OCI-LY7 (cell line): ENCODE data around the gene LCAT. TPM values are rescaled to one million over a fixed set of nuclear protein-coding genes. Genes with fewer than 3 reads are reported as not detected.

Source experiments
- BruUV-seq: library from RNA; stranded (reverse); fragments of 400-500 nt; replicated peaks from 2 replicates; lab custom pipeline; 2021; lab: Mats Ljungman, UMichigan
- CTCF ChIA-PET: fragments of 300-600 bp; sonication (Branson Sonifier 250); formaldehyde crosslinking; loops from one replicate; lab custom pipeline; 2022; ENCODE audit warnings: antibody characterized with exemption; ENCODE audit not compliant: unreplicated experiment; lab: Charles Lee
- POLR2A ChIA-PET: fragments of 300-600 bp; sonication (Branson Sonifier 250); formaldehyde crosslinking; loops from one replicate; lab custom pipeline; 2022; ENCODE audit warnings: antibody characterized with exemption; lab: Charles Lee
- DNase-seq: peaks from one replicate; pipeline ENCODE4 v3.0.0-alpha.2; 2015; ENCODE audit warnings: low spot score
- H2AFZ ChIP-seq: fragments of 200-600 bp; sonication (generic), shearing (Covaris generic); 2 replicates; pipeline ENCODE4 v1.6.1; 2014; ENCODE audit warnings: mild to moderate bottlenecking, antibody characterized with exemption, low read length, moderate library complexity
- H3K27ac ChIP-seq: fragments of 200-600 bp; sonication (generic); 2 replicates; pipeline ENCODE4 v1.5.1; 2014; ENCODE audit warnings: mixed run types, low read depth, mild to moderate bottlenecking, moderate library complexity, low read length, inconsistent platforms; ENCODE audit not compliant: poor library complexity, severe bottlenecking
- H3K36me3 ChIP-seq: fragments of 200-600 bp; sonication (generic); 2 replicates; pipeline ENCODE4 v1.6.1; 2014; ENCODE audit warnings: mild to moderate bottlenecking, antibody characterized with exemption, low read length, moderate library complexity, mixed read lengths; ENCODE audit not compliant: insufficient read depth
- H3K4me1 ChIP-seq: fragments of 200-600 bp; sonication (generic); 2 replicates; pipeline ENCODE4 v1.5.1; 2014; ENCODE audit warnings: mild to moderate bottlenecking, low read length; ENCODE audit not compliant: insufficient read depth, poor library complexity, severe bottlenecking
- H3K4me2 ChIP-seq: fragments of 200-600 bp; sonication (generic); 2 replicates; pipeline ENCODE4 v1.6.1; 2014; ENCODE audit warnings: mild to moderate bottlenecking, low read length
- H3K4me3 ChIP-seq: fragments of 200-600 bp; sonication (generic); 2 replicates; pipeline ENCODE4 v1.5.1; 2014; ENCODE audit warnings: mild to moderate bottlenecking, low read depth, low read length; ENCODE audit not compliant: poor library complexity, severe bottlenecking
- H3K79me2 ChIP-seq: fragments of 200-600 bp; sonication (generic); 2 replicates; pipeline ENCODE4 v1.6.1; 2016; ENCODE audit warnings: low read depth, mild to moderate bottlenecking, low read length, moderate library complexity, mixed read lengths; ENCODE audit not compliant: insufficient read depth
- H3K9me2 ChIP-seq: fragments of 200-600 bp; sonication (generic); 2 replicates; pipeline ENCODE4 v1.6.1; 2016; ENCODE audit warnings: mild to moderate bottlenecking, low read length, mixed read lengths; ENCODE audit not compliant: insufficient read depth
- H3K9me3 ChIP-seq: fragments of 200-600 bp; sonication (generic); 2 replicates; pipeline ENCODE4 v1.6.1; 2014; ENCODE audit warnings: mild to moderate bottlenecking, mixed run types, low read length, mixed read lengths
- H4K20me1 ChIP-seq: fragments of 200-600 bp; sonication (generic); 2 replicates; pipeline ENCODE4 v1.6.1; 2014; ENCODE audit warnings: mild to moderate bottlenecking, antibody characterized with exemption, low read length, moderate library complexity, mixed read lengths; ENCODE audit not compliant: insufficient read depth
- CTCF ChIP-seq: fragments of 200-600 bp; sonication (generic); conservative IDR thresholded peaks from 2 replicates; pipeline ENCODE4 v1.5.1; 2014; ENCODE audit warnings: mild to moderate bottlenecking, antibody characterized with exemption, low read length, moderate library complexity, mixed read lengths
- EZH2phosphoT487 ChIP-seq: fragments of 200-600 bp; sonication (generic); IDR thresholded peaks from 2 replicates; pipeline ENCODE4 v1.6.1; 2018; ENCODE audit warnings: low read depth, borderline replicate concordance, mild to moderate bottlenecking, mixed run types, antibody characterized with exemption, low read length, moderate library complexity, mixed read lengths
- intact Hi-C: fragments of 100-400 bp; cut with micrococcal nuclease; formaldehyde crosslinking; loops from one replicate; pipeline ENCODE4 v1.10.0; 2022; ENCODE audit not compliant: unreplicated experiment
- total RNA-seq, 2 experiments: library from RNA; depleted of rRNA in 1 of 2; stranded (reverse); fragments of >200 nt in 1 of 2; shearing (Covaris generic) in 1 of 2; gene quantifications; 2 replicates each; pipeline ENCODE4 v1.2.3, GENCODE V29; 2014 to 2022

Gene LCAT
- total RNA-seq, 2 experiments from 2014 or later, result 4.4 to 9.8 TPM

GRCh38 chr16:67964477-67965131, 20.7 kb upstream of the LCAT start:
- Histone ChIP-seq H3K27ac (no peak overlapping the region), H4K20me1 (no peaks in the 10 kb centered on the region), H3K9me2 (no peaks in the 10 kb centered on the region), H3K4me1 (peaks cover 34% of the 10 kb centered on the region), H3K4me2 (no peak overlapping the region), H2AFZ (no peak overlapping the region), H3K79me2 (no peaks in the 10 kb centered on the region), H3K36me3 (no peaks in the 10 kb centered on the region), H3K9me3 (no peaks in the 10 kb centered on the region), H3K4me3 (no peak overlapping the region)
- intact Hi-C loops, result no loop called here
- CTCF ChIA-PET, result no interaction called here
- no peak for DNase-seq
- no peak for TF ChIP-seq EZH2phosphoT487
- no peak for TF ChIP-seq CTCF
- POLR2A ChIA-PET, result interaction anchor here (0.8 kb wide), 1 partner anchor 157 kb away, joined by 5 read pairs; no protein-coding TSS in a partner anchor
- no TSS peak for BruUV-seq

GRCh38 chr16:67963662-67964321, 19.9 kb upstream of the LCAT start:
- Histone ChIP-seq H3K79me2 (no peaks in the 10 kb centered on the region), H3K4me2 (no peak overlapping the region), H3K9me2 (no peaks in the 10 kb centered on the region), H3K4me1 (peaks cover 27% of the 10 kb centered on the region), H3K27ac (no peak overlapping the region), H3K36me3 (no peaks in the 10 kb centered on the region), H3K9me3 (no peaks in the 10 kb centered on the region), H3K4me3 (no peak overlapping the region), H2AFZ (no peak overlapping the region), H4K20me1 (no peaks in the 10 kb centered on the region)
- TF ChIP-seq CTCF (no peak), EZH2phosphoT487 (no peak)
- intact Hi-C loops, result no loop called here
- no peak for DNase-seq
- BruUV-seq, result no TSS peak
- CTCF ChIA-PET, result no interaction called here
- POLR2A ChIA-PET, result interaction anchor here (0.8 kb wide), 1 partner anchor 157 kb away, joined by 5 read pairs; no protein-coding TSS in a partner anchor

- no TSS peak for BruUV-seq
- no peak overlapping the region for H3K27ac ChIP-seq
- ChIA-PET POLR2A (no interaction called here), CTCF (no interaction called here)
- no peaks in the 10 kb centered on the region for H3K9me3 ChIP-seq
- H4K20me1 ChIP-seq, result no peaks in the 10 kb centered on the region
- no peak for DNase-seq
- no peaks in the 10 kb centered on the region for H3K36me3 ChIP-seq
- H3K79me2 ChIP-seq, result no peaks in the 10 kb centered on the region
- H3K4me1 ChIP-seq, result peaks cover 25% of the 10 kb centered on the region
- TF ChIP-seq EZH2phosphoT487 (no peak), CTCF (no peak)
- intact Hi-C loops, result no loop called here
- H3K4me3 ChIP-seq, result no peak overlapping the region
- no peak overlapping the region for H3K4me2 ChIP-seq
- H3K9me2 ChIP-seq, result no peaks in the 10 kb centered on the region
- H2AFZ ChIP-seq, result no peak overlapping the region
These were observed 19.4 kb upstream of the LCAT start for GRCh38 chr16:67963292-67963661.
